Measurements from ENCODE around the gene FCSK.
"Not testable (repeated sequence)": the region's sequence is repeated elsewhere in the genome, so short reads cannot be mapped to it uniquely, and the experiment has no call there.

The FCSK gene

DNA sequence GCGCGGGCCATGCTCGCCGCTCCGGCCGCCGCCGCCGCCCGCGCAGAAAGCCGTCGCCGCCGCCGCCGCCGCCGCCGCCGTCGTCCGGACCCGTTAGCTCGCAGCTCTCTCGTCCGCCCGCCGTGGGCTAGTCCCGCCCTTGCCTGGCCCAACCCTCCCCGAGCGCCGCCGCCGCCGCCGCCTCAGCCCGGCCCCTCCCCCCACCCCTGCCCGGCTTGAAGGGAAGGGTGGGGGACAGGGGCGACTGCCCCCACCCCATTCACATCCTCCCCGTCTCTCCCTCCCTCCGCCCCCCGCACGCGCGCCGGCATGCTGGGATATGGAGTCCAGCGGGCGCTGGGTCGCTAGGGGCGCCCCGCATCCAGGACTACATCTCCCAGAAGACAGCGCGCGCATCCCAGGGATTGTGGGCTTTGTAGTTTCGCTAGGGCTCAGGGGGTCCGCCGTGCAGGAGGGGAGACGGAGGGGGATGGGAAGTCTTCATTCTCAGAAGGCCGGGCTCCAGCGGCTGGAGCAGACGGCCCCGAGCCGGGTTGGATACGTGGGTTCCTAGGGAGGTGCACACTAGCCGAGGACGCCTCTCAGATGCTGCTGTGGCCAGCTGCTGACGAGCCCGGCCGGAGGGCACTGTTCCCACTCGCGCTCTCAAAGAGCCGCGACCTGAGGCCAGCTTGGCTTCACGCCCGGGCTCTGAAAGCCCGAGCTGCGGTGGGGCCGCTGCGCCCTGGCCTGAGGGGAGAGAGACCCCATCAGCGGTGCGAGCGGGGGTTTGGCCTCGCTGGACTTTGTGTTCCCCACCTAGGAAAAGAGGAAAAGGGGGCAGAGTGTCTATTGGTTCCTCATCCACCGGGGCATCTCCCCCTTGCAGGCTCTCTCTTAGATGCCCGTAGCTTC, 15.2 kb upstream of the FCSK start, which contains the start of gene ST3GAL2:
Gene ST3GAL2 (minus strand): TSS at position 132 of the 894 bp plus-strand sequence. CDS start 40,570 bp downstream, outside the sequence.
- Histone ChIP-seq H3K4me3 (ENCODE audit: low read depth in 1 of 2, low read length in 2 of 2) (peak within 1 kb of the TSS; percentile 70 to 82), H3K4me1 (ENCODE audit: control insufficient read depth in 1 of 2, insufficient read depth in 2 of 2, low read length in 2 of 2) (peaks cover 27 to 43% of the 10 kb centered on the region in 2 donors), H3K36me3 (ENCODE audit: control insufficient read depth in 1 of 2, insufficient read depth in 2 of 2, low read length in 2 of 2) (no peaks in the 10 kb centered on the region), H3K27ac (ENCODE audit: low read depth, low read length) (peak within 1 kb of the TSS; percentile 25), H3K27me3 (ENCODE audit: control insufficient read depth in 1 of 2, insufficient read depth in 2 of 2, low read length in 2 of 2) (no peaks in the 10 kb centered on the region), H3K9me3 (ENCODE audit: control insufficient read depth in 1 of 2, low read length in 2 of 2) (no peaks in the 10 kb centered on the region), H3K9ac (ENCODE audit: low read depth in 1 of 2, low read length in 2 of 2) (peak within 1 kb of the TSS; percentile 64 to 65)

- Histone ChIP-seq H3K9ac (ENCODE audit: low read depth in 1 of 2, low read length in 2 of 2) (peak overlapping the region in 1 of 2 donors; percentile 64), H3K4me1 (ENCODE audit: control insufficient read depth in 1 of 2, insufficient read depth in 2 of 2, low read length in 2 of 2) (peaks cover 27 to 39% of the 10 kb centered on the region in 2 donors), H3K27me3 (ENCODE audit: control insufficient read depth in 1 of 2, insufficient read depth in 2 of 2, low read length in 2 of 2) (no peaks in the 10 kb centered on the region), H3K9me3 (ENCODE audit: control insufficient read depth in 1 of 2, low read length in 2 of 2) (no peaks in the 10 kb centered on the region), H3K4me3 (ENCODE audit: low read depth in 1 of 2, low read length in 2 of 2) (peak overlapping the region; percentile 70 to 82), H3K27ac (ENCODE audit: low read depth, low read length) (no peak overlapping the region), H3K36me3 (ENCODE audit: control insufficient read depth in 1 of 2, insufficient read depth in 2 of 2, low read length in 2 of 2) (no peaks in the 10 kb centered on the region)
Measured at GRCh38 chr16:70440009-70440692, 14.2 kb upstream of the FCSK start.

- Histone ChIP-seq H3K27ac (ENCODE audit: low read depth, low read length) (no peak overlapping the region), H3K4me3 (ENCODE audit: low read depth in 1 of 2, low read length in 2 of 2) (no peak overlapping the region), H3K27me3 (ENCODE audit: control insufficient read depth in 1 of 2, insufficient read depth in 2 of 2, low read length in 2 of 2) (no peaks in the 10 kb centered on the region), H3K36me3 (ENCODE audit: control insufficient read depth in 1 of 2, insufficient read depth in 2 of 2, low read length in 2 of 2) (no peaks in the 10 kb centered on the region), H3K9ac (ENCODE audit: low read depth in 1 of 2, low read length in 2 of 2) (no peak overlapping the region), H3K4me1 (ENCODE audit: control insufficient read depth in 1 of 2, insufficient read depth in 2 of 2, low read length in 2 of 2) (peaks cover 26 to 38% of the 10 kb centered on the region in 2 donors), H3K9me3 (ENCODE audit: control insufficient read depth in 1 of 2, low read length in 2 of 2) (no peaks in the 10 kb centered on the region)
Measured at GRCh38 chr16:70441406-70441990, 12.9 kb upstream of the FCSK start.

- Histone ChIP-seq H3K4me1 (ENCODE audit: control insufficient read depth in 1 of 2, insufficient read depth in 2 of 2, low read length in 2 of 2) (peaks cover 18 to 29% of the 10 kb centered on the region in 2 donors), H3K27ac (ENCODE audit: low read depth, low read length) (no peak overlapping the region), H3K9ac (ENCODE audit: low read depth in 1 of 2, low read length in 2 of 2) (no peak overlapping the region), H3K4me3 (ENCODE audit: low read depth in 1 of 2, low read length in 2 of 2) (no peak overlapping the region), H3K27me3 (ENCODE audit: control insufficient read depth in 1 of 2, insufficient read depth in 2 of 2, low read length in 2 of 2) (no peaks in the 10 kb centered on the region), H3K36me3 (ENCODE audit: control insufficient read depth in 1 of 2, insufficient read depth in 2 of 2, low read length in 2 of 2) (no peaks in the 10 kb centered on the region), H3K9me3 (ENCODE audit: control insufficient read depth in 1 of 2, low read length in 2 of 2) (no peaks in the 10 kb centered on the region)
Measured at GRCh38 chr16:70442344-70442743, 12.1 kb upstream of the FCSK start.

- Histone ChIP-seq H3K27ac (ENCODE audit: low read depth, low read length) (no peak overlapping the region), H3K9ac (ENCODE audit: low read depth in 1 of 2, low read length in 2 of 2) (no peak overlapping the region)
Measured at GRCh38 chr16:70444249-70445063, 9.9 kb upstream of the FCSK start.

GRCh38 chr16:70448075-70448474, 6.3 kb upstream of the FCSK start:
- H3K27ac ChIP-seq (ENCODE audit: low read depth, low read length) = no peak overlapping the region
- H3K27me3 ChIP-seq (ENCODE audit: control insufficient read depth in 1 of 2, insufficient read depth in 2 of 2, low read length in 2 of 2) = no peaks in the 10 kb centered on the region
- H3K36me3 ChIP-seq (ENCODE audit: control insufficient read depth in 1 of 2, insufficient read depth in 2 of 2, low read length in 2 of 2) = no peaks in the 10 kb centered on the region
- no peak overlapping the region for H3K4me3 ChIP-seq (ENCODE audit: low read depth in 1 of 2, low read length in 2 of 2)
- H3K9me3 ChIP-seq (ENCODE audit: control insufficient read depth in 1 of 2, low read length in 2 of 2) = no peaks in the 10 kb centered on the region
- peaks cover 0 to 9% of the 10 kb centered on the region in 2 donors for H3K4me1 ChIP-seq (ENCODE audit: control insufficient read depth in 1 of 2, insufficient read depth in 2 of 2, low read length in 2 of 2)
- no peak overlapping the region for H3K9ac ChIP-seq (ENCODE audit: low read depth in 1 of 2, low read length in 2 of 2)

More at GRCh38 chr16:70444249-70445063, 9.9 kb upstream of the FCSK start:
- Histone ChIP-seq H3K4me1 (ENCODE audit: control insufficient read depth in 1 of 2, insufficient read depth in 2 of 2, low read length in 2 of 2) (peaks cover 7 to 16% of the 10 kb centered on the region in 2 donors), H3K9me3 (ENCODE audit: control insufficient read depth in 1 of 2, low read length in 2 of 2) (no peaks in the 10 kb centered on the region), H3K36me3 (ENCODE audit: control insufficient read depth in 1 of 2, insufficient read depth in 2 of 2, low read length in 2 of 2) (no peaks in the 10 kb centered on the region), H3K27me3 (ENCODE audit: control insufficient read depth in 1 of 2, insufficient read depth in 2 of 2, low read length in 2 of 2) (no peaks in the 10 kb centered on the region), H3K4me3 (ENCODE audit: low read depth in 1 of 2, low read length in 2 of 2) (no peak overlapping the region)

DNA sequence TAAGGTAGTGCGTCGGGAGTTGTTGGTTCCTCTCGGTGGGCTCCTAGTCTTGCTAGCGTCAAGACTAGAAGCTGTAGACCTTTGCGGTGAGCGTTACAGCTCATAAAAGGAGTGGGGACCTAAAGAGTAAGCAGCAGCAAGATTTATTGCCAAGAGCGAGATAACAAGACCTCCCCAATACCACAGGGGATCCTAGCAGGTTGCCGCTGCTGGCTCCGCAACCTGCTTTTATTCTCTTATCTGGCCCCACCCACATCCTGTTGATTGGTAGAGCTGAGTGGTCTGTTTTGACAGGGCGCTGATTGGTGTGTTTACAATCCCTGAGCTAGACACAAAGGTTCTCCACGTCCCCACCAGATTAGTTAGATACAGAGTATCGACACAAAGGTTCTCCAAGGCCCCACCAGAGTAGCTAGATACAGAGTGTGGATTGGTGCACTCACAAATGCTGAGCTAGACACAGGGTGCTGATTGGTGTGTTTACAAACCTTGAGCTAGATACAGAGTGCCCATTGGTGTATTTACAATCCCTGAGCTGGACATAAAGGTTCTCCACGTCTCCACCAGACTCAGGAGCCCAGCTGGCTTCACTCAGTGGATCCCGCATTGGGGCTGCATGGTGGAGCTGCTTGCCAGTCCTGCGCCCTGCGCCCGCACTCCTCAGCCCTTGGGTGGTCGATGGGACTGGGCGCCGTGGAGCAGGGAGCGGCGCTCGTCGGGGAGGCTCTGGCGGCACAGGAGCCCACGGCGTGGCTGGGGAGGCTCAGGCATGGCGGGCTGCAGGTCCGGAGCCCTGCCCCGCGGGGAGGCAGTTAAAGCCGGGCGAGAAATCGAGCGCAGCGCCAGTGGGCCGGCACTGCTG, 4.0 kb upstream of the FCSK start:
- H3K9me3 ChIP-seq (ENCODE audit: control insufficient read depth in 1 of 2, low read length in 2 of 2); H3K27me3 ChIP-seq (ENCODE audit: control insufficient read depth in 1 of 2, insufficient read depth in 2 of 2, low read length in 2 of 2); H3K4me3 ChIP-seq (ENCODE audit: low read depth in 1 of 2, low read length in 2 of 2); H3K9ac ChIP-seq (ENCODE audit: low read depth in 1 of 2, low read length in 2 of 2); H3K27ac ChIP-seq (ENCODE audit: low read depth, low read length); H3K36me3 ChIP-seq (ENCODE audit: control insufficient read depth in 1 of 2, insufficient read depth in 2 of 2, low read length in 2 of 2); H3K4me1 ChIP-seq (ENCODE audit: control insufficient read depth in 1 of 2, insufficient read depth in 2 of 2, low read length in 2 of 2): not testable (repeated sequence)

DNA sequence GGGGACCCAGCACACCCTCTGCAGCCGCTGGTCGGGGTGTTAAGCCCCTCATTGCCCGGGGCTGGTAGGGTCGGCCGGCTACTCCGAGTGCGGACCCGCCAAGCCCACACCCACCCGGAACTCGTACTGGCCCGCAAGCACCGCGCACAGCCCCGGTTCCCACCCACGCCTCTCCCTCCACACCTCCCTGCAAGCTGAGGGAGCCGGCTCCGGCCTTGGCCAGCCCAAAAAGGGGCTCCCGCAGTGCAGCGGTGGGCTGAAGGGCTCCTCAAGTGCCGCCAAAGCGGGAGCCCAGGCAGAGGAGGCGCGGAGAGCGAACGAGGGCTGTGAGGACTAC, 3.4 kb upstream of the FCSK start:
- not testable (repeated sequence) for H3K9me3 ChIP-seq (ENCODE audit: control insufficient read depth in 1 of 2, low read length in 2 of 2); H3K4me3 ChIP-seq (ENCODE audit: low read depth in 1 of 2, low read length in 2 of 2); H3K27ac ChIP-seq (ENCODE audit: low read depth, low read length); H3K27me3 ChIP-seq (ENCODE audit: control insufficient read depth in 1 of 2, insufficient read depth in 2 of 2, low read length in 2 of 2); H3K36me3 ChIP-seq (ENCODE audit: control insufficient read depth in 1 of 2, insufficient read depth in 2 of 2, low read length in 2 of 2); H3K9ac ChIP-seq (ENCODE audit: low read depth in 1 of 2, low read length in 2 of 2)
- peaks cover 0 to 13% of the 10 kb centered on the region in 2 donors for H3K4me1 ChIP-seq (ENCODE audit: control insufficient read depth in 1 of 2, insufficient read depth in 2 of 2, low read length in 2 of 2)

Measured in duodenal mucosa (tissue), 2 donors.